Mesenchymal stem cell (in vitro differentiated cells and primary cell): Measurements from ENCODE around the gene MCAM.

ENCODE experiments used
- DNase-seq: peaks from one replicate; pipeline ENCODE4 v3.0.0-alpha.2; 2013
- H2AFZ ChIP-seq: one replicate; pipeline ENCODE4 v1.6.1; 2013; ENCODE audit warnings: low read depth, mild to moderate bottlenecking, control low read depth, inconsistent platforms, low read length, moderate library complexity
- H2AK5ac ChIP-seq: 2 replicates; pipeline ENCODE4 v1.6.1; 2013; ENCODE audit warnings: low read length, moderate library complexity, mild to moderate bottlenecking, inconsistent platforms; ENCODE audit not compliant: severe bottlenecking
- H2BK120ac ChIP-seq: one replicate; pipeline ENCODE4 v1.6.1; 2013; ENCODE audit warnings: low read depth, mild to moderate bottlenecking, inconsistent platforms, low read length, moderate library complexity
- H2BK12ac ChIP-seq, 2 experiments: one replicate each; pipeline ENCODE4 v1.6.1; 2013; ENCODE audit warnings: inconsistent platforms in 2 of 2, low read length in 2 of 2, mild to moderate bottlenecking in 2 of 2, moderate library complexity in 2 of 2, control low read depth in 1 of 2
- H2BK15ac ChIP-seq: one replicate; pipeline ENCODE4 v1.6.1; 2013; ENCODE audit warnings: mild to moderate bottlenecking, low read depth, inconsistent platforms; ENCODE audit not compliant: poor library complexity, severe bottlenecking
- H2BK5ac ChIP-seq: 2 replicates; pipeline ENCODE4 v1.6.1; 2013; ENCODE audit warnings: low read depth, mild to moderate bottlenecking, low read length, control low read depth, inconsistent platforms; ENCODE audit not compliant: poor library complexity, severe bottlenecking
- H3K14ac ChIP-seq, 2 experiments: one replicate each; pipeline ENCODE4 v1.6.1; 2013; ENCODE audit warnings: inconsistent platforms in 2 of 2, low read length in 2 of 2, control low read depth in 1 of 2, mild to moderate bottlenecking in 1 of 2, moderate library complexity in 1 of 2
- H3K18ac ChIP-seq, 2 experiments: one replicate each; pipeline ENCODE4 v1.6.1; 2013; ENCODE audit warnings: inconsistent platforms in 2 of 2, low read length in 2 of 2, control low read depth in 1 of 2, low read depth in 1 of 2, mild to moderate bottlenecking in 1 of 2
- H3K23ac ChIP-seq, 2 experiments: one replicate each; pipeline ENCODE4 v1.6.1; 2013; ENCODE audit warnings: inconsistent platforms in 2 of 2, low read length in 2 of 2, mild to moderate bottlenecking in 2 of 2, moderate library complexity in 2 of 2, control low read depth in 1 of 2
- H3K27ac ChIP-seq: 2 replicates; pipeline ENCODE4 v1.5.1; 2013; ENCODE audit warnings: mild to moderate bottlenecking, moderate library complexity, low read length, control low read depth, inconsistent platforms; ENCODE audit not compliant: poor library complexity, severe bottlenecking
- H3K27me3 ChIP-seq, 2 experiments: 2 replicates each; pipeline versions ENCODE4 v1.6.1 to v1.7.0; 2013; ENCODE audit warnings: low read length in 2 of 2, mild to moderate bottlenecking in 2 of 2, moderate library complexity in 2 of 2, control low read depth in 1 of 2, inconsistent platforms in 1 of 2; ENCODE audit not compliant: control insufficient read depth in 1 of 2, insufficient read depth in 1 of 2
- H3K36me3 ChIP-seq, 2 experiments: 2 replicates each; pipeline versions ENCODE4 v1.6.1 to v1.7.0; 2013; ENCODE audit warnings: low read length in 2 of 2, control low read depth in 1 of 2, inconsistent platforms in 1 of 2, low read depth in 1 of 2, mild to moderate bottlenecking in 1 of 2; ENCODE audit not compliant: insufficient read depth in 2 of 2, control insufficient read depth in 1 of 2
- H3K4ac ChIP-seq, 2 experiments: one replicate each; pipeline ENCODE4 v1.6.1; 2013; ENCODE audit warnings: inconsistent platforms in 2 of 2, low read length in 2 of 2, mild to moderate bottlenecking in 2 of 2, moderate library complexity in 2 of 2, control low read depth in 1 of 2, low read depth in 1 of 2
- H3K4me1 ChIP-seq: 2 replicates; pipeline ENCODE4 v1.6.1; 2013; ENCODE audit warnings: low read depth, low read length, control low read depth; ENCODE audit not compliant: control insufficient read depth, insufficient read depth
- H3K4me2 ChIP-seq: 2 replicates; pipeline ENCODE4 v1.6.1; 2013; ENCODE audit warnings: low read length, mild to moderate bottlenecking, inconsistent platforms; ENCODE audit not compliant: poor library complexity, severe bottlenecking
- H3K4me3 ChIP-seq, 2 experiments: 2 replicates each; pipeline versions ENCODE4 v1.5.1 to v1.7.0; 2013; ENCODE audit warnings: low read length in 2 of 2, mild to moderate bottlenecking in 2 of 2, control low read depth in 1 of 2, low read depth in 1 of 2; ENCODE audit not compliant: insufficient read depth in 1 of 2
- H3K79me1 ChIP-seq: replicated peaks from 2 replicates; pipeline ENCODE4 v1.6.1; 2013; ENCODE audit warnings: mild to moderate bottlenecking, control low read depth, low read length, inconsistent platforms; ENCODE audit not compliant: poor library complexity, severe bottlenecking
- H3K9ac ChIP-seq: 2 replicates; pipeline ENCODE4 v1.7.0; 2013; ENCODE audit warnings: mild to moderate bottlenecking, low read length, moderate library complexity
- H3K9me3 ChIP-seq: 2 replicates; pipeline ENCODE4 v1.7.0; 2013; ENCODE audit warnings: mild to moderate bottlenecking, low read length; ENCODE audit not compliant: control insufficient read depth
- H4K8ac ChIP-seq: one replicate; pipeline ENCODE4 v1.6.1; 2013; ENCODE audit warnings: inconsistent platforms, mild to moderate bottlenecking, low read length, moderate library complexity
- H4K91ac ChIP-seq: one replicate; pipeline ENCODE4 v1.6.1; 2013; ENCODE audit warnings: mild to moderate bottlenecking, low read length, inconsistent platforms
- WGBS: methylation state at CpG from one replicate; pipeline ENCODE4 v1.1.7; 2013; ENCODE audit warnings: mixed read lengths; 5-methylcytosine and 5-hydroxymethylcytosine counted together

MCAM gene

DNA sequence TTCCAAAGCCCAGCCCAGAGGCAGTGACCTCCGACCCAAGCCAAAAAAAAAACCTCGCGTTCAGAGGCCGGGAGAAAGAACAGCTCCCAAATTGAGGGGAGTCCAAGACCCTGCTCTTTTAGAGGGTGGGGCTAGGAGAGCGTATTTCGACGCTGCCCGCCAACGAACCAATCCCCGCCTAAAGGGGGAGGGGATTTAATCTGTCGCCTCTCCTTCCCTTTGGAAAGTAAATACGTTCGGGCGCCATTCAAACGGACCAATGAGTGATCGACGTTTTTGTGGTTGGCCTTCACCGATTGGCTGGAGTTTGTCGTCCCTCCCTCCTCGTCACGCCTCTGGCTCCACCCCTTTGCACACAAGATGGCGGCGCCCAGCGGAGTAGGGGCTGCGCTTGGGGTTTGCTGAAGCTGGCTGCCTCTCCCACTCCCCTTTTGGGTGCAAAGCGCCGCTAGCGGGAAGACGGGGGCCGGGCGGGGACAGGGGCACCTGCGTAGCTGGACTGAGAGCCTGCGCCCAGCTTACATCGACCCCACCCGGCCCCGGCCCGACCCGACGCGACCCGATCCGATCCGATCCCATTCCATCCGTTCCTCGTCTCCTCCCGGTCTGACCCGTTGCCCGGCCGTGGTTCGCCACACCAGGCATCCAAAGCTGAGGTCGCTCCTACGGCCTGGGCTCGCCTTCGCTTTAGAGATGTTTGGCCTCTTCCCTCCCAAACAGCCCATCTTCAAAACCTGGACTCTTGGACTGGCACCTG is 17.4 kb upstream of the MCAM start, which contains the start of gene RNF26:
Gene RNF26 (plus strand): TSS at position 354 of the 757 bp plus-strand sequence. CDS start 596 bp downstream, outside the sequence.
- Histone ChIP-seq H2BK5ac (no peak within 1 kb of the TSS), H3K9ac (peak within 1 kb of the TSS; percentile 93), H3K36me3 (peaks cover 15 to 17% of the 10 kb centered on the region in 2 experiments), H4K8ac (peak within 1 kb of the TSS; percentile 90), H2BK12ac (peak within 1 kb of the TSS in 1 of 2 experiments; percentile 12), H4K91ac (peak within 1 kb of the TSS; percentile 54), H3K4me3 (peak within 1 kb of the TSS; percentile 83 to 94), H3K4me2 (peak within 1 kb of the TSS; percentile 84), H3K23ac (peak within 1 kb of the TSS in 1 of 2 experiments; percentile 78), H3K79me1 (peaks cover 30% of the 10 kb centered on the region), H3K18ac (peak within 1 kb of the TSS; percentile 59 to 61), H2AFZ (no peak within 1 kb of the TSS), H3K27me3 (peaks cover 5 to 13% of the 10 kb centered on the region in 2 experiments), H3K9me3 (no peaks in the 10 kb centered on the region), H3K27ac (no peak within 1 kb of the TSS), H3K4me1 (peaks cover 26% of the 10 kb centered on the region), H2BK15ac (no peak within 1 kb of the TSS), H3K14ac (peak within 1 kb of the TSS in 1 of 2 experiments; percentile 50), H2BK120ac (no peak within 1 kb of the TSS), H3K4ac (no peak within 1 kb of the TSS), H2AK5ac (no peak within 1 kb of the TSS)
- DNase-seq, result peak; percentile 99
- under 1% methylated on average over 52 of the region's 54 CpGs for WGBS

- H3K4me3 ChIP-seq, result no peak overlapping the region
- H2BK5ac ChIP-seq, result no peak overlapping the region
- H2BK120ac ChIP-seq, result no peak overlapping the region
- no peak overlapping the region for H3K23ac ChIP-seq
- no peak overlapping the region for H3K14ac ChIP-seq
- no peak overlapping the region for H3K4ac ChIP-seq
- WGBS, result 88% methylated on average over 4 of the region's 4 CpGs
- peaks cover 25% of the 10 kb centered on the region for H3K79me1 ChIP-seq
- H4K8ac ChIP-seq, result no peak overlapping the region
- H2AK5ac ChIP-seq, result no peak overlapping the region
- no peak overlapping the region for H3K4me2 ChIP-seq
- no peak overlapping the region for H3K9ac ChIP-seq
- peaks cover 12% of the 10 kb centered on the region for H3K4me1 ChIP-seq
- no peak overlapping the region for H4K91ac ChIP-seq
- H3K27me3 ChIP-seq, result peaks cover 3 to 5% of the 10 kb centered on the region in 2 experiments
- H3K27ac ChIP-seq, result no peak overlapping the region
- H2AFZ ChIP-seq, result no peak overlapping the region
- H3K18ac ChIP-seq, result no peak overlapping the region
- DNase-seq, result no peak
- H3K36me3 ChIP-seq, result peaks cover 14 to 16% of the 10 kb centered on the region in 2 experiments
- no peak overlapping the region for H2BK15ac ChIP-seq
- no peaks in the 10 kb centered on the region for H3K9me3 ChIP-seq
- H2BK12ac ChIP-seq, result no peak overlapping the region
Measured at GRCh38 chr11:119332111-119332765, 15.3 kb upstream of the MCAM start.

- H3K36me3 ChIP-seq, result no peaks in the 10 kb centered on the region
- no peak overlapping the region for H2AK5ac ChIP-seq
- no peak for DNase-seq
- 80% methylated on average over 1 of the region's 1 CpG for WGBS
- no peaks in the 10 kb centered on the region for H3K9me3 ChIP-seq
- peaks cover 7% of the 10 kb centered on the region for H3K79me1 ChIP-seq
- peaks cover 3 to 5% of the 10 kb centered on the region in 2 experiments for H3K27me3 ChIP-seq
- no peak overlapping the region for H3K14ac ChIP-seq
- H2BK12ac ChIP-seq, result no peak overlapping the region
- H3K4me3 ChIP-seq, result no peak overlapping the region
- no peak overlapping the region for H3K23ac ChIP-seq
- no peak overlapping the region for H3K27ac ChIP-seq
- no peak overlapping the region for H4K91ac ChIP-seq
- no peak overlapping the region for H3K4ac ChIP-seq
- no peak overlapping the region for H4K8ac ChIP-seq
- no peak overlapping the region for H2BK15ac ChIP-seq
- no peak overlapping the region for H2BK5ac ChIP-seq
- no peak overlapping the region for H2BK120ac ChIP-seq
- no peak overlapping the region for H3K4me2 ChIP-seq
- no peak overlapping the region for H3K9ac ChIP-seq
- no peak overlapping the region for H2AFZ ChIP-seq
- H3K4me1 ChIP-seq, result peaks cover 3% of the 10 kb centered on the region
- H3K18ac ChIP-seq, result no peak overlapping the region
Measured at GRCh38 chr11:119330237-119330636, 13.3 kb upstream of the MCAM start.

DNA sequence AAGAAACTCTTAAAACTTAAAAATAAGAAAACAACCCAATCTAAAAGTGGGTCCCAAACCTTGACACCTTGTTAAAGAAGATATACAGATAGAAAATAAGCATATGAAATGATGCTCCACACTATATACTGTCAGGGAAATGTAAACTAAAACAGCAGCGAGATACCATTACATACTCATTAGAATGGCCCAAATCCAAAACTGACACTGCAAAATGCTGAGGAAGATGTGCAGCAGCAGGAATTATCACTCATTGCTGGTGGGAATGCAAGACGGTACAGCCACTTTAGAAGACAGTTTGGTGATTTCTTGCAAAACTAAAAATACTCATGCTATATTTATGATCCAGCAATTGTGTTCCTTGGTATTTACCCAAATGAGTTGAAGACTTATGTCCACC is 12.4 kb upstream of the MCAM start:
- Histone ChIP-seq H3K9me3 (no peaks in the 10 kb centered on the region), H2AFZ (no peak overlapping the region), H2BK12ac (no peak overlapping the region), H2BK15ac (no peak overlapping the region), H3K18ac (no peak overlapping the region), H3K23ac (no peak overlapping the region), H3K36me3 (no peaks in the 10 kb centered on the region), H3K27ac (no peak overlapping the region), H2BK120ac (no peak overlapping the region), H4K8ac (no peak overlapping the region), H3K79me1 (no peaks in the 10 kb centered on the region), H3K9ac (no peak overlapping the region), H3K4me1 (no peaks in the 10 kb centered on the region), H3K4me2 (no peak overlapping the region), H3K4me3 (no peak overlapping the region), H3K14ac (no peak overlapping the region), H3K27me3 (peaks cover 3 to 5% of the 10 kb centered on the region in 2 experiments), H2BK5ac (no peak overlapping the region), H3K4ac (no peak overlapping the region), H2AK5ac (no peak overlapping the region), H4K91ac (no peak overlapping the region)
- WGBS, result 100% methylated on average over 1 of the region's 2 CpGs
- no peak for DNase-seq
